ENCODE measurements around the gene CABLES2. TPM values are rescaled to one million over a fixed set of nuclear protein-coding genes. Genes with fewer than 3 reads are reported as not detected.

The CABLES2 gene
- total and polyA plus RNA-seq, 10 of the 15 experiments (the other 5 are each of a cell fraction or from before 2014, with no cell fraction given), result 2.2 to 14.9 (median 5.3) TPM

- TF ChIP-seq E2F4 (IDR thresholded peaks at IDR 0.05; ENCODE audit: low read depth, low read length) (no peak), NR2C1 (IDR thresholded peaks at IDR 0.05) (no peak), CBX5 (IDR thresholded peaks at IDR 0.05; ENCODE audit: low read depth) (no peak), TCF12 (IDR thresholded peaks at IDR 0.05; ENCODE audit: low read depth, low read length) (no peak), NFYB (IDR thresholded peaks at IDR 0.05; ENCODE audit: insufficient read depth, low read depth, low read length) (no peak)
Observed at GRCh38 chr20:62404112-62404665, 2.9 kb downstream of the CABLES2 start (continued).

GRCh38 chr20:62403331-62403730 is 3.8 kb downstream of the CABLES2 start:
- no TSS peak for BruUV-seq (replicated peaks)
- DNase-seq (ENCODE audit: low read depth, low spot score), result no peak

More at GRCh38 chr20:62403331-62403730, 3.8 kb downstream of the CABLES2 start:
- POLR2A ChIA-PET, result no interaction called here
- peaks cover 14% of the 10 kb centered on the region for H3K79me2 ChIP-seq (ENCODE audit: control insufficient read depth, insufficient read depth, low read length)
- intact Hi-C loops (cut with micrococcal nuclease; ENCODE audit: unreplicated experiment) (no loop called here), in situ Hi-C loops (cut with MboI) (no loop called here)
- CTCF ChIA-PET, result no interaction called here
- SMC1A ChIA-PET (ENCODE audit: uncharacterized antibody, unreplicated experiment), result no interaction called here
- RAD21 ChIA-PET (ENCODE audit: unreplicated experiment), result no interaction called here
- WGBS (ENCODE audit: insufficient coverage, insufficient replicate concordance, low lambda C conversion rate, missing lambda C conversion rate), result 96% methylated on average over 13 of the region's 13 CpGs
- no peak overlapping the region for H3K9ac ChIP-seq (ENCODE audit: control insufficient read depth, insufficient read depth, low read length)
- no peaks in the 10 kb centered on the region for H3K27me3 ChIP-seq (replicated peaks in 1 of 2; ENCODE audit: control insufficient read depth in 2 of 2, insufficient read depth in 2 of 2, low read length in 1 of 2)
- H3K36me3 ChIP-seq (ENCODE audit: control insufficient read depth in 2 of 2, insufficient read depth in 2 of 2, low read length in 1 of 2), result peaks cover 0 to 5% of the 10 kb centered on the region in 2 experiments; a peak in 2 of 4 replicates
- H3K4me1 ChIP-seq (ENCODE audit: control insufficient read depth, insufficient read depth, low read length), result peaks cover 9% of the 10 kb centered on the region
- H4K20me1 ChIP-seq (ENCODE audit: control insufficient read depth, insufficient read depth), result no peaks in the 10 kb centered on the region; the same call in 1 of the 2 replicates
- H3K4me2 ChIP-seq (ENCODE audit: control insufficient read depth, insufficient read depth), result no peak overlapping the region
- no peak for TF ChIP-seq IRF5 (IDR thresholded peaks at IDR 0.05; ENCODE audit: borderline replicate concordance)
- TF ChIP-seq EGR1 (IDR thresholded peaks at IDR 0.05; ENCODE audit: borderline replicate concordance in 1 of 2, low read depth in 2 of 2, low read length in 2 of 2), result no peak
- TF ChIP-seq EP300 (IDR thresholded peaks at IDR 0.05; ENCODE audit: borderline replicate concordance in 1 of 2, control insufficient read depth in 1 of 2, low read depth in 2 of 2, low read length in 2 of 2), result no peak
- no peak for TF ChIP-seq NFYB (IDR thresholded peaks at IDR 0.05; ENCODE audit: insufficient read depth, low read depth, low read length)
- TF ChIP-seq CBX5 (IDR thresholded peaks at IDR 0.05; ENCODE audit: low read depth), result no peak
- TF ChIP-seq CBX3 (IDR thresholded peaks at IDR 0.05; ENCODE audit: borderline replicate concordance, low read depth), result no peak
- no peak for TF ChIP-seq CREM (IDR thresholded peaks at IDR 0.05; ENCODE audit: low read depth)
- no peak for TF ChIP-seq YBX1 (IDR thresholded peaks at IDR 0.05)
- TF ChIP-seq ZNF207 (IDR thresholded peaks at IDR 0.05; ENCODE audit: borderline replicate concordance), result no peak
- FAIRE-seq, result no peak
- no peak overlapping the region for H3K4me3 ChIP-seq
- no peak overlapping the region for H3K27ac ChIP-seq (ENCODE audit: control insufficient read depth, insufficient read depth)
- no peaks in the 10 kb centered on the region; the same call in 2 of the 3 replicates for H3K9me3 ChIP-seq (replicated peaks; ENCODE audit: control insufficient read depth, insufficient read depth, low read length)
- ATAC-seq, result no peak
- no peak overlapping the region for H2AFZ ChIP-seq (ENCODE audit: control insufficient read depth, low read depth, low read length)
